ENCODE data around the gene KRTAP17-1.
"Not testable (repeated sequence)": the region's sequence is repeated elsewhere in the genome, so short reads cannot be mapped to it uniquely, and the experiment has no call there.

Gene KRTAP17-1

GRCh38 chr17:41301916-41302901 lies 13.3 kb downstream of the KRTAP17-1 start, which contains the start of gene KRTAP29-1:
TSS of gene KRTAP29-1 (minus strand) at chr17:41302851. CDS start at chr17:41302851, 0 bp downstream.
- no peak for DNase-seq

GRCh38 chr17:41301204-41301790 lies 14.2 kb downstream of the KRTAP17-1 start:
- DNase-seq = no peak

GRCh38 chr17:41298458-41299135 lies 16.9 kb downstream of the KRTAP17-1 start:
- DNase-seq = no peak

- no peak for DNase-seq
These were observed 18.7 kb downstream of the KRTAP17-1 start for GRCh38 chr17:41296846-41297245.

GRCh38 chr17:41294016-41294415 lies 21.5 kb downstream of the KRTAP17-1 start:
- DNase-seq = no peak

- DNase-seq = no peak
These were observed 28.5 kb downstream of the KRTAP17-1 start for GRCh38 chr17:41287050-41287449.

GRCh38 chr17:41284546-41284945 lies 31.0 kb downstream of the KRTAP17-1 start:
- no peak for DNase-seq

- DNase-seq = no peak
These were observed 31.5 kb downstream of the KRTAP17-1 start for GRCh38 chr17:41284043-41284442.

GRCh38 chr17:41278176-41278955 lies 37.1 kb downstream of the KRTAP17-1 start:
- no peak for DNase-seq

- not testable (repeated sequence) for DNase-seq
These were observed 39.8 kb downstream of the KRTAP17-1 start, which contains the start of gene KRTAP9-7 for GRCh38 chr17:41275648-41276190. TSS of gene KRTAP9-7 (plus strand) at chr17:41275698. CDS start at chr17:41275698, 0 bp downstream.

GRCh38 chr17:41271858-41272257 lies 43.7 kb downstream of the KRTAP17-1 start:
- DNase-seq = no peak

- DNase-seq = not testable (repeated sequence)
These were observed 44.2 kb downstream of the KRTAP17-1 start for GRCh38 chr17:41271323-41271722.

- no peak for DNase-seq
These were observed 47.8 kb downstream of the KRTAP17-1 start for GRCh38 chr17:41267711-41268110.

GRCh38 chr17:41265078-41265477 lies 50.4 kb downstream of the KRTAP17-1 start, which contains the start of gene KRTAP9-6:
TSS of gene KRTAP9-6 (plus strand) at chr17:41265378. CDS start at chr17:41265378, 0 bp downstream.
- no peak for DNase-seq

Measured in activated naive CD4-positive, alpha-beta T cell treated with anti-CD3 and anti-CD28 coated beads, Interleukin-2, amount 50 U/mL, for 16 hours (primary cell).